Uterus (tissue), 4 donors: ENCODE data around the gene CLIP3. TPM values are rescaled to one million over a fixed set of nuclear protein-coding genes. Genes with fewer than 3 reads are reported as not detected.

Experiments used
- DNase-seq, 2 donors: peaks; one replicate each; pipeline ENCODE4 v3.0.0-alpha.2; 2019 to 2020
- H3K27ac ChIP-seq, 2 donors: fragments of 200-600 bp; sonication (generic); 1 replicate in 1 of 2; 2 replicates in 1 of 2; pipeline ENCODE4 v1.5.1; 2016 to 2018
- H3K27me3 ChIP-seq, 2 donors: fragments of 200-600 bp; sonication (generic); one replicate each; pipeline ENCODE4 v1.5.1; 2018 to 2019; ENCODE audit warnings: control low read depth in 1 of 2
- H3K36me3 ChIP-seq, 2 donors: fragments of 200-600 bp; sonication (generic); one replicate each; pipeline ENCODE4 v1.5.1; 2019; ENCODE audit warnings: control low read depth in 1 of 2
- H3K4me1 ChIP-seq, 2 donors: fragments of 200-600 bp; sonication (generic); one replicate each; pipeline ENCODE4 v1.5.1; 2018 to 2019; ENCODE audit warnings: control low read depth in 1 of 2
- H3K4me3 ChIP-seq, 2 donors: fragments of 200-600 bp; sonication (generic); 1 replicate in 1 of 2; 2 replicates in 1 of 2; pipeline ENCODE4 v1.5.1; 2018 to 2019; ENCODE audit warnings: mild to moderate bottlenecking in 1 of 2
- H3K9me3 ChIP-seq, 2 donors: fragments of 200-600 bp; sonication (generic); one replicate each; pipeline ENCODE4 v1.5.1; 2019; ENCODE audit warnings: control low read depth in 1 of 2
- POLR2A ChIP-seq, 2 donors: fragments of 450-650 bp; IDR thresholded peaks; one replicate each; pipeline ENCODE4 v1.6.1; 2016; ENCODE audit warnings: antibody characterized with exemption in 2 of 2, mild to moderate bottlenecking in 1 of 2, moderate library complexity in 1 of 2
- intact Hi-C: fragments of 100-400 bp; cut with DNase I; formaldehyde crosslinking; loops from one replicate; pipeline ENCODE4 v1.15.1; 2023; ENCODE audit warnings: low total_unique reads
- total RNA-seq, 4 donors: library from RNA; depleted of rRNA in 3 of 4; stranded (reverse); fragments of >200 nt in 3 of 4; gene quantifications; one replicate each; pipeline versions ENCODE4 v1.1.0 to v1.2.4, GENCODE V29; 2014 to 2023
- TF ChIP-seq, protein P1 (sequence below), 4 experiments: fragments of 200-600 bp in 2 of 4; fragments of 450-650 bp in 2 of 4; sonication (generic) in 2 of 4; IDR thresholded peaks; one replicate each; pipeline ENCODE4 v1.5.1; 2016 to 2019; ENCODE audit warnings: antibody characterized with exemption in 4 of 4, mild to moderate bottlenecking in 2 of 4, moderate library complexity in 1 of 4
- donor health status: DM: yes; HTN: yes; CAD: no.

The CLIP3 gene
- total RNA-seq, 4 donors from 2014 or later, result 4.4 to 82.5 (median 34.8) TPM

DNA sequence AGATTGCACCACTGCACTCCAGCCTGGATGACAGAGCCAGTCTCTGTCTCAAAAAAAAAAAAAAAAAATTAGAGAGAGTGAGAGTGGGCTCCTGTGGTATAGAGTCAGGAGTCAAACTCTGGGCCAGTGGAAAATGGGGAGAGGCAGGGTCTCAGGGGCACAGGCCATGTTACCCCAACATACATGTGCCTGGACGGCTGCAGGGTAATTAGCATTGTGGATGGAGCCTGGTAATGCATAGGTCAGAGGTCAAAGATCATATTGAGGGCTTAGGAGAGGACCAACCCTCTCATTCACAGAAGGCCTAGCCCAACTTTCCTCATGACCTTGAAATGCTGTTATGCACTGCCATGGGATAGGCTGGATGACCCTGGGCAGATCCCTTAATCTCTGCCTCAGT, 7.1 kb downstream of the CLIP3 start:
- Histone ChIP-seq H3K36me3 (no peaks in the 10 kb centered on the region), H3K27ac (no peak overlapping the region), H3K4me1 (no peaks in the 10 kb centered on the region), H3K27me3 (no peaks in the 10 kb centered on the region), H3K4me3 (no peak overlapping the region), H3K9me3 (no peaks in the 10 kb centered on the region)
- DNase-seq, result no peak
- intact Hi-C loops, result no loop called here
- TF ChIP-seq, protein P1, sequence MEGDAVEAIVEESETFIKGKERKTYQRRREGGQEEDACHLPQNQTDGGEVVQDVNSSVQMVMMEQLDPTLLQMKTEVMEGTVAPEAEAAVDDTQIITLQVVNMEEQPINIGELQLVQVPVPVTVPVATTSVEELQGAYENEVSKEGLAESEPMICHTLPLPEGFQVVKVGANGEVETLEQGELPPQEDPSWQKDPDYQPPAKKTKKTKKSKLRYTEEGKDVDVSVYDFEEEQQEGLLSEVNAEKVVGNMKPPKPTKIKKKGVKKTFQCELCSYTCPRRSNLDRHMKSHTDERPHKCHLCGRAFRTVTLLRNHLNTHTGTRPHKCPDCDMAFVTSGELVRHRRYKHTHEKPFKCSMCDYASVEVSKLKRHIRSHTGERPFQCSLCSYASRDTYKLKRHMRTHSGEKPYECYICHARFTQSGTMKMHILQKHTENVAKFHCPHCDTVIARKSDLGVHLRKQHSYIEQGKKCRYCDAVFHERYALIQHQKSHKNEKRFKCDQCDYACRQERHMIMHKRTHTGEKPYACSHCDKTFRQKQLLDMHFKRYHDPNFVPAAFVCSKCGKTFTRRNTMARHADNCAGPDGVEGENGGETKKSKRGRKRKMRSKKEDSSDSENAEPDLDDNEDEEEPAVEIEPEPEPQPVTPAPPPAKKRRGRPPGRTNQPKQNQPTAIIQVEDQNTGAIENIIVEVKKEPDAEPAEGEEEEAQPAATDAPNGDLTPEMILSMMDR (IDR thresholded peaks at IDR 0.05), result no peak
- no peak for TF ChIP-seq POLR2A (IDR thresholded peaks at IDR 0.05)

DNA sequence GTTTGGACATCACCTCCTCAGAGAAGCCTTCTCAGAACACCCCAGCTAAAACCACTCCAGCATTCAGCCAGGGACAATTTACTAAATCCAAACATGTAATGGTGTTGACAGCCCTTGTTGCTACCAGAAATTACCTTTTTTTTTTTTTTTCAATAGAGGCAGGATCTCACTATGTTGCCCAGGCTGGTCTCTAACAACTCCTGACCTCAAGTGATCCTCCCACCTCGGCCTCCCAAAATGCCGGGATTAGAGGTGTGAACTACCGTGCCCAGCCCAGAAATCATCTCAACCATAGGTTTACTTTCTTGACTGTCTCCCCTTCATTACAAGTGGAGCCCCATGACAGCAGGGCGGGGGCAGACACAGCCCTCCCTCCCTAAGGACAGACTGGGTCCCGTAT, 9.2 kb downstream of the CLIP3 start:
- H3K27me3 ChIP-seq, result no peaks in the 10 kb centered on the region
- H3K9me3 ChIP-seq, result no peaks in the 10 kb centered on the region
- no peak overlapping the region for H3K27ac ChIP-seq
- H3K4me1 ChIP-seq, result no peaks in the 10 kb centered on the region
- DNase-seq, result no peak
- no peaks in the 10 kb centered on the region for H3K36me3 ChIP-seq
- intact Hi-C loops, result no loop called here
- TF ChIP-seq POLR2A (IDR thresholded peaks at IDR 0.05), result no peak
- TF ChIP-seq, protein P1 (IDR thresholded peaks at IDR 0.05), result no peak
- no peak overlapping the region for H3K4me3 ChIP-seq

DNA sequence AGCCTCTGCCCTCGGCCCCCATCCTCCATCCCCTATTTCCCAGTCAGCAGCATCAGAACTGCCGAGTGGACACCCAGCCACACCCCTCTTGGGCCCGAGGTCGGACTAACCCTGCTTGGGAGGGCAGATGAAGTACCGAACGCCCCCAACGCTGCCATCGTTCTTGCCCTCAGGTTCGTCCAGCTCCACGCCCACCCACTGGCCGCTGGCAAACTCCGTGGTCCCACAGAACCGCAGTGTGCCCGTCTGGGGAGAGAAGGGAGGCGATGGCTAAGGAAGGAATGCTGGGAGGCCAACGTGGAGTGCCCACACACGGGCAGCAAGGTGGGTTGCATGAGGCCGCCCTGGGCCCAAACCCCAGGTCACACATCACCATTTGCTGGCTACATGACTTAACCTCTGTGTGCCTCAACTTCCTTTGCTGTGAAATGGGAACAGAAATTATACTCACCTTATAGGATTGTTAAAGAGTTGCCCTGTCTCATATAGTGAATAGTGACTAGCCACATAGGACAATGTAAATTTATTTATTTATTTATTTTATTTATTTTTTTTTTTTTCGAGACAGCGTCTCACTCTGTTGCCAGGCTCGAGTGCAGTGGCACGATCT, 13.5 kb downstream of the CLIP3 start:
- Histone ChIP-seq H3K4me3 (no peak overlapping the region), H3K4me1 (peaks cover 0 to 6% of the 10 kb centered on the region in 2 donors), H3K27me3 (no peaks in the 10 kb centered on the region), H3K27ac (no peak overlapping the region), H3K36me3 (no peaks in the 10 kb centered on the region), H3K9me3 (no peaks in the 10 kb centered on the region)
- DNase-seq, result no peak
- TF ChIP-seq, protein P1 (IDR thresholded peaks at IDR 0.05), result no peak
- no peak for TF ChIP-seq POLR2A (IDR thresholded peaks at IDR 0.05)
- intact Hi-C loops, result no loop called here

- Histone ChIP-seq H3K9me3 (no peaks in the 10 kb centered on the region), H3K4me1 (peaks cover 0 to 11% of the 10 kb centered on the region in 2 donors), H3K4me3 (peak within 1 kb of the TSS; percentile 73), H3K27me3 (no peaks in the 10 kb centered on the region), H3K27ac (peak within 1 kb of the TSS; percentile 61 to 91), H3K36me3 (no peaks in the 10 kb centered on the region)
- peak; percentile 99 to 100 for DNase-seq
- TF ChIP-seq, protein P1 (IDR thresholded peaks at IDR 0.05), result peak in 2 of 4 experiments; percentile 11 to 12
- TF ChIP-seq POLR2A (IDR thresholded peaks at IDR 0.05), result no peak
- intact Hi-C loops, result no loop called here
Measured at GRCh38 chr19:36014012-36014924, 18.4 kb downstream of the CLIP3 start, which contains the start of gene ALKBH6. TSS of gene ALKBH6 (minus strand) at chr19:36014213. CDS start at chr19:36013397, 816 bp downstream.
